Upper lobe of left lung (tissue), 4 donors: ENCODE measurements around the gene C1orf159.

Source experiments
- CTCF ChIP-seq, 6 experiments: fragments of 450-650 bp in 4 of 6; fragments of 200-600 bp in 2 of 6; sonication (generic) in 2 of 6; IDR thresholded peaks; one replicate each; pipeline ENCODE4 v1.5.1; 2016 to 2019; ENCODE audit warnings: antibody characterized with exemption in 6 of 6
- POLR2AphosphoS5 ChIP-seq, 2 donors: sonication (generic); formaldehyde crosslinking; IDR thresholded peaks; one replicate each; pipeline ENCODE4 v1.5.1; 2017; ENCODE audit warnings: antibody characterized with exemption in 2 of 2

- no peak for TF ChIP-seq CTCF (IDR thresholded peaks at IDR 0.05)
- TF ChIP-seq POLR2AphosphoS5 (IDR thresholded peaks at IDR 0.05) = no peak
These were observed 3.0 kb upstream of the C1orf159 start for GRCh38 chr1:1118876-1119220.
